ENCODE results near the gene PLCH1. TPM values are rescaled to one million over a fixed set of nuclear protein-coding genes. Genes with fewer than 3 reads are reported as not detected.

PLCH1 gene
- total RNA-seq, 1 experiment from 2014 or later = 3.1 TPM

DNA sequence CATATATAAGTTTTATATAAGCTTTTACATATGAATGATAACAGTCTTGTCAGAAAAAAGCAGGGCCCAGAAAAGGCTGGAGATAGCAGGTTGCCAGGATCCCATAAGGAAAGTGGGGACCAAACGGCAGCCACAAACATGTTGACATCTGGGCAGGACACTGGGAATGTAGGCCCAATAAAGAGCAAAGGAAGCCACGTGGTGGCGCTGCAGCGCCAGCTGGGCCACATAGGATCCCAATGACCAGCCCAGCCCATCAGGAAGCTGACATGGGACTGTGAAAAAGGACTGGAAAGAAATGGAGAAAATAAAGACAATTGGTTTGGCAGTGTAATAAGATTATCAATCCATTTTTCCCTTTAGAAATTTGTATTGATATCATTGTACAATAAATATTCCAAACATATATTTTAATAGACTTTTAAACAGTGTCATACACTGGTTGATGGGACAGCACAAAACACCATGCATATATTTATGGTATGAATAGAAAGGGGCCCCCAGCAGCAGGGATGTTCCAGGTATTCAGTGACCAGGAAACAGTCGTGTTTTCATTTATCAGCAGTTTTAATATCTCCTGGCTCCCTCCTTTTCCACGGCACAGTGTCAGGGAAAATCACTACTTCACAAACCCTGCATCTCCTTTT lies 362.4 kb downstream of the PLCH1 start:
- POLR2A ChIA-PET (ENCODE audit: low non-redundant PET) = no interaction called here
- Histone ChIP-seq H3K27ac (ENCODE audit: low read depth, low read length, poor library complexity, severe bottlenecking) (no peak overlapping the region), H3K27me3 (replicated peaks; ENCODE audit: insufficient read depth, low read depth, low read length, poor library complexity) (no peaks in the 10 kb centered on the region), H3K4me1 (ENCODE audit: insufficient read depth, low read length, poor library complexity, severe bottlenecking) (no peaks in the 10 kb centered on the region), H3K4me3 (ENCODE audit: low read depth, low read length, poor library complexity, severe bottlenecking) (no peak overlapping the region), H3K36me3 (ENCODE audit: insufficient read depth, low read length, poor library complexity, severe bottlenecking) (no peaks in the 10 kb centered on the region), H3K9me3 (ENCODE audit: low read depth, low read length, poor library complexity, severe bottlenecking) (no peaks in the 10 kb centered on the region)
- no peak for TF ChIP-seq EZH2 (IDR thresholded peaks at IDR 0.05; ENCODE audit: borderline replicate concordance, low read depth, low read length, poor library complexity, severe bottlenecking)
- TF ChIP-seq, protein P1, sequence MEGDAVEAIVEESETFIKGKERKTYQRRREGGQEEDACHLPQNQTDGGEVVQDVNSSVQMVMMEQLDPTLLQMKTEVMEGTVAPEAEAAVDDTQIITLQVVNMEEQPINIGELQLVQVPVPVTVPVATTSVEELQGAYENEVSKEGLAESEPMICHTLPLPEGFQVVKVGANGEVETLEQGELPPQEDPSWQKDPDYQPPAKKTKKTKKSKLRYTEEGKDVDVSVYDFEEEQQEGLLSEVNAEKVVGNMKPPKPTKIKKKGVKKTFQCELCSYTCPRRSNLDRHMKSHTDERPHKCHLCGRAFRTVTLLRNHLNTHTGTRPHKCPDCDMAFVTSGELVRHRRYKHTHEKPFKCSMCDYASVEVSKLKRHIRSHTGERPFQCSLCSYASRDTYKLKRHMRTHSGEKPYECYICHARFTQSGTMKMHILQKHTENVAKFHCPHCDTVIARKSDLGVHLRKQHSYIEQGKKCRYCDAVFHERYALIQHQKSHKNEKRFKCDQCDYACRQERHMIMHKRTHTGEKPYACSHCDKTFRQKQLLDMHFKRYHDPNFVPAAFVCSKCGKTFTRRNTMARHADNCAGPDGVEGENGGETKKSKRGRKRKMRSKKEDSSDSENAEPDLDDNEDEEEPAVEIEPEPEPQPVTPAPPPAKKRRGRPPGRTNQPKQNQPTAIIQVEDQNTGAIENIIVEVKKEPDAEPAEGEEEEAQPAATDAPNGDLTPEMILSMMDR (conservative IDR thresholded peaks at IDR 0.05; ENCODE audit: low read depth, low read length) = peak; percentile 92
- DNase-seq (ENCODE audit: low spot score) = peak; percentile 80
- intact Hi-C loops (cut with micrococcal nuclease; ENCODE audit: unreplicated experiment) = loop anchor here (1.0 kb wide), 2 partner anchors 29 to 320 kb away; no protein-coding TSS in a partner anchor
- BruUV-seq (replicated peaks) = no TSS peak
- CTCF ChIA-PET = interaction anchor here (0.6 to 1.8 kb wide), 7 partner anchors 25 to 1379 kb away, joined by 3 to 27 read pairs (median 4); no protein-coding TSS in a partner anchor

DNA sequence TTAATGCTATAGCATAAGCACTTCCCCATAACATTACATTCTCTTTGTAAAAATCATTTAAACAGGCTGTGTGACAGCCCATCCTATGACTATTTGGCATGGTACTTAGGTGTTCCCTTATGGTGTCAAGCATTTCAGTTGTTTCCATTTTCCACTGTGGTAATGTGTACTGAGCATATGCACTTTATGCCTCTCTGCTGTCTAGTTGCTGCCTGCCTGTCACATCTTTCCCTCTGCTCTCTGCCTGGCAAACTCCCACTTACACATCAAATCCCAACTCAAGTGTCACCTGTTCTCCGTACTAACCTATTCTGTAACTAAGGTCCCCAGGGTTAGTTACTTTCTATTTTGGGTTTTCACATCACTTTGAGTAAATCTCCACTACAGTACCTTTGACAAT lies 367.0 kb downstream of the PLCH1 start:
- no TSS peak for BruUV-seq (replicated peaks)
- intact Hi-C loops (cut with micrococcal nuclease; ENCODE audit: unreplicated experiment) = no loop called here
- DNase-seq (ENCODE audit: low spot score) = no peak
- Histone ChIP-seq H3K27me3 (replicated peaks; ENCODE audit: insufficient read depth, low read depth, low read length, poor library complexity) (no peaks in the 10 kb centered on the region), H3K4me3 (ENCODE audit: low read depth, low read length, poor library complexity, severe bottlenecking) (no peak overlapping the region), H3K27ac (ENCODE audit: low read depth, low read length, poor library complexity, severe bottlenecking) (no peak overlapping the region), H3K4me1 (ENCODE audit: insufficient read depth, low read length, poor library complexity, severe bottlenecking) (no peaks in the 10 kb centered on the region), H3K9me3 (ENCODE audit: low read depth, low read length, poor library complexity, severe bottlenecking) (no peaks in the 10 kb centered on the region), H3K36me3 (ENCODE audit: insufficient read depth, low read length, poor library complexity, severe bottlenecking) (no peaks in the 10 kb centered on the region)
- ChIA-PET CTCF (no interaction called here), POLR2A (ENCODE audit: low non-redundant PET) (no interaction called here)
- no peak for TF ChIP-seq EZH2 (IDR thresholded peaks at IDR 0.05; ENCODE audit: borderline replicate concordance, low read depth, low read length, poor library complexity, severe bottlenecking)
- TF ChIP-seq, protein P1 (conservative IDR thresholded peaks at IDR 0.05; ENCODE audit: low read depth, low read length) = no peak

DNA sequence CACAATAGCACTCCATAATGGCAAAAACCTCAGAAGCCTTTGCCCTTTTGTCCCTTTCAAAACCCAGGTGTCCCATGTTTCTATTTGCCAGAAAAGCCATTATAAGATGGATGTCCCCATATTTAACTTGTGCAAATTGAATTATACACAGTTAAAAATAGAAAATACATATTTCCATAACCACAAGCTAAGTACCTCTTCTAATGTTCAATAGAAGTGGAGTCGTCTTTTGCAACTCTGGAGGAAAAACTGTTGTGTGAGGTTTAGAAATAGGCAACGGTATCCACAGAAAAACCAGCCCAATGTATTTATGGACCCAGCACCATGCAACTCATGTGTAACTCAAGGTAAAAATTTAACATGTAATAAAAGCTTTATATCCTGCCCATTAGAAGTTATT lies 367.8 kb downstream of the PLCH1 start:
- no peak for TF ChIP-seq EZH2 (IDR thresholded peaks at IDR 0.05; ENCODE audit: borderline replicate concordance, low read depth, low read length, poor library complexity, severe bottlenecking)
- TF ChIP-seq, protein P1 (conservative IDR thresholded peaks at IDR 0.05; ENCODE audit: low read depth, low read length) = no peak
- H3K9me3 ChIP-seq (ENCODE audit: low read depth, low read length, poor library complexity, severe bottlenecking) = no peaks in the 10 kb centered on the region
- no TSS peak for BruUV-seq (replicated peaks)
- H3K27ac ChIP-seq (ENCODE audit: low read depth, low read length, poor library complexity, severe bottlenecking) = no peak overlapping the region
- H3K36me3 ChIP-seq (ENCODE audit: insufficient read depth, low read length, poor library complexity, severe bottlenecking) = no peaks in the 10 kb centered on the region
- no peaks in the 10 kb centered on the region for H3K27me3 ChIP-seq (replicated peaks; ENCODE audit: insufficient read depth, low read depth, low read length, poor library complexity)
- ChIA-PET CTCF (no interaction called here), POLR2A (ENCODE audit: low non-redundant PET) (no interaction called here)
- H3K4me3 ChIP-seq (ENCODE audit: low read depth, low read length, poor library complexity, severe bottlenecking) = no peak overlapping the region
- DNase-seq (ENCODE audit: low spot score) = no peak
- no peaks in the 10 kb centered on the region for H3K4me1 ChIP-seq (ENCODE audit: insufficient read depth, low read length, poor library complexity, severe bottlenecking)
- intact Hi-C loops (cut with micrococcal nuclease; ENCODE audit: unreplicated experiment) = no loop called here

All from A673 (cell line).